Natural killer cell (primary cell): ENCODE results near the gene SEMA4B. TPM values are rescaled to one million over a fixed set of nuclear protein-coding genes. Genes with fewer than 3 reads are reported as not detected.

Experiments used
- ATAC-seq, 3 donors: fragments of 150-1000 bp in 2 of 3; fragments of 200-7000 bp in 1 of 3; cut with Tn5 transposase; 1 replicate in 1 of 3; 2 replicates in 2 of 3; pipeline ENCODE4 v1.10.0; 2021; ENCODE audit warnings: mild to moderate bottlenecking in 2 of 3, moderate library complexity in 2 of 3
- DNase-seq, 2 donors: peaks; one replicate each; pipeline versions ENCODE4 v3.0.0 to v3.0.0-alpha.2; 2013 to 2021; ENCODE audit warnings: mixed read lengths in 1 of 2
- H3K27ac ChIP-seq: one replicate; pipeline ENCODE4 v1.5.1; 2013; ENCODE audit warnings: mild to moderate bottlenecking, low read length
- H3K27me3 ChIP-seq: one replicate; pipeline ENCODE4 v1.6.1; 2013; ENCODE audit warnings: low read length; ENCODE audit not compliant: control insufficient read depth, insufficient read depth
- H3K36me3 ChIP-seq: one replicate; pipeline ENCODE4 v1.6.1; 2013; ENCODE audit warnings: low read length; ENCODE audit not compliant: control insufficient read depth, insufficient read depth
- H3K4me1 ChIP-seq: one replicate; pipeline ENCODE4 v1.6.1; 2013; ENCODE audit warnings: low read length; ENCODE audit not compliant: control insufficient read depth, insufficient read depth
- H3K4me3 ChIP-seq: one replicate; pipeline ENCODE4 v1.5.1; 2013; ENCODE audit warnings: low read length
- H3K9me3 ChIP-seq: one replicate; pipeline ENCODE4 v1.6.1; 2013; ENCODE audit warnings: low read length; ENCODE audit not compliant: control insufficient read depth, insufficient read depth
- H3K27ac Mint-ChIP-seq, 2 donors: one replicate each; pipeline ENCODE4 v1.8.0; 2022; ENCODE audit warnings: mild to moderate bottlenecking in 2 of 2, mixed read lengths in 2 of 2, moderate library complexity in 1 of 2
- H3K27me3 Mint-ChIP-seq, 2 donors: one replicate each; pipeline ENCODE4 v1.8.0; 2022; ENCODE audit warnings: low read depth in 2 of 2, mixed read lengths in 2 of 2
- H3K36me3 Mint-ChIP-seq: one replicate; pipeline ENCODE4 v1.8.0; 2022; ENCODE audit warnings: mixed read lengths
- H3K4me1 Mint-ChIP-seq, 2 donors: one replicate each; pipeline ENCODE4 v1.8.0; 2022; ENCODE audit warnings: mixed read lengths in 2 of 2
- H3K4me3 Mint-ChIP-seq: one replicate; pipeline ENCODE4 v1.8.0; 2022; ENCODE audit warnings: mild to moderate bottlenecking, moderate library complexity, mixed read lengths
- H3K9me3 Mint-ChIP-seq, 2 donors: one replicate each; pipeline ENCODE4 v1.8.0; 2022; ENCODE audit warnings: mixed read lengths in 2 of 2
- WGBS: methylation state at CpG from one replicate; pipeline ENCODE4 v1.1.7; 2013; ENCODE audit warnings: missing lambda C conversion rate; ENCODE audit not compliant: insufficient coverage; 5-methylcytosine and 5-hydroxymethylcytosine counted together
- intact Hi-C: fragments of 100-400 bp; cut with micrococcal nuclease; formaldehyde crosslinking; loops from one replicate; pipeline ENCODE4 v1.14.2; 2022
- total RNA-seq, 4 donors: library from RNA; stranded (reverse); fragments of 120-200 nt in 1 of 4; gene quantifications; one replicate each; pipeline versions ENCODE4 v1.2.3 to v1.2.4, GENCODE V29; 2013 to 2022
- TF ChIP-seq, protein P1 (sequence below): fragments of 200-600 bp; IDR thresholded peaks from one replicate; pipeline ENCODE4 v1.8.0; 2022; ENCODE audit warnings: antibody characterized with exemption

Gene SEMA4B
- total RNA-seq, 3 donors from 2014 or later (not counting 1 experiment from before 2014, with no cell fraction given) = 13.1 to 28.1 (median 25.0) TPM

DNA sequence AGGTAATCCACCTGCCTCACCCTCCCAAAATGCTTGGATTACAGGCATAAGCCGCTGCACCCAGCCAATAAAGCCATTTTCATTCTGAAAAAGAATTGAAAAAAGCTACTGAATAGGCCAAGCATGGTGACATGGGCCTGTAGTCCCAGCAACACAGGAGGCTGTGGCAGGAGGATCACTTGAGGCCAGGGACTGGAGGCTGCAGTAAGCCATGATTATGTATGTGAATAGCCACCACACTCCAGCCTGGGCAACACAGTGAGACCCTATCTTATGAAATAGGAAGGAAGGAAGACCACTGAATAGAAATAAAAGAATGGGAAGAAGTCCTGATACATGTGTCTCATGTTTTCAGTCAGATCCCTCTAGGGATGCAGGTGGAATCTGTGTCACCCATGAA is 36.0 kb upstream of the SEMA4B start:
- TF ChIP-seq, protein P1, sequence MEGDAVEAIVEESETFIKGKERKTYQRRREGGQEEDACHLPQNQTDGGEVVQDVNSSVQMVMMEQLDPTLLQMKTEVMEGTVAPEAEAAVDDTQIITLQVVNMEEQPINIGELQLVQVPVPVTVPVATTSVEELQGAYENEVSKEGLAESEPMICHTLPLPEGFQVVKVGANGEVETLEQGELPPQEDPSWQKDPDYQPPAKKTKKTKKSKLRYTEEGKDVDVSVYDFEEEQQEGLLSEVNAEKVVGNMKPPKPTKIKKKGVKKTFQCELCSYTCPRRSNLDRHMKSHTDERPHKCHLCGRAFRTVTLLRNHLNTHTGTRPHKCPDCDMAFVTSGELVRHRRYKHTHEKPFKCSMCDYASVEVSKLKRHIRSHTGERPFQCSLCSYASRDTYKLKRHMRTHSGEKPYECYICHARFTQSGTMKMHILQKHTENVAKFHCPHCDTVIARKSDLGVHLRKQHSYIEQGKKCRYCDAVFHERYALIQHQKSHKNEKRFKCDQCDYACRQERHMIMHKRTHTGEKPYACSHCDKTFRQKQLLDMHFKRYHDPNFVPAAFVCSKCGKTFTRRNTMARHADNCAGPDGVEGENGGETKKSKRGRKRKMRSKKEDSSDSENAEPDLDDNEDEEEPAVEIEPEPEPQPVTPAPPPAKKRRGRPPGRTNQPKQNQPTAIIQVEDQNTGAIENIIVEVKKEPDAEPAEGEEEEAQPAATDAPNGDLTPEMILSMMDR = no peak
- H3K36me3 Mint-ChIP-seq = no peaks in the 10 kb centered on the region
- Histone ChIP-seq H3K4me1 (peaks cover 8% of the 10 kb centered on the region), H3K27me3 (no peaks in the 10 kb centered on the region), H3K9me3 (no peaks in the 10 kb centered on the region), H3K27ac (no peak overlapping the region), H3K4me3 (no peak overlapping the region), H3K36me3 (no peaks in the 10 kb centered on the region)
- intact Hi-C loops = no loop called here
- H3K4me1 Mint-ChIP-seq = no peaks in the 10 kb centered on the region
- no peak overlapping the region for H3K27ac Mint-ChIP-seq
- no peak for ATAC-seq
- no peaks in the 10 kb centered on the region for H3K9me3 Mint-ChIP-seq
- 100% methylated on average over 1 of the region's 1 CpG for WGBS
- H3K27me3 Mint-ChIP-seq = no peaks in the 10 kb centered on the region
- no peak overlapping the region for H3K4me3 Mint-ChIP-seq
- no peak for DNase-seq

DNA sequence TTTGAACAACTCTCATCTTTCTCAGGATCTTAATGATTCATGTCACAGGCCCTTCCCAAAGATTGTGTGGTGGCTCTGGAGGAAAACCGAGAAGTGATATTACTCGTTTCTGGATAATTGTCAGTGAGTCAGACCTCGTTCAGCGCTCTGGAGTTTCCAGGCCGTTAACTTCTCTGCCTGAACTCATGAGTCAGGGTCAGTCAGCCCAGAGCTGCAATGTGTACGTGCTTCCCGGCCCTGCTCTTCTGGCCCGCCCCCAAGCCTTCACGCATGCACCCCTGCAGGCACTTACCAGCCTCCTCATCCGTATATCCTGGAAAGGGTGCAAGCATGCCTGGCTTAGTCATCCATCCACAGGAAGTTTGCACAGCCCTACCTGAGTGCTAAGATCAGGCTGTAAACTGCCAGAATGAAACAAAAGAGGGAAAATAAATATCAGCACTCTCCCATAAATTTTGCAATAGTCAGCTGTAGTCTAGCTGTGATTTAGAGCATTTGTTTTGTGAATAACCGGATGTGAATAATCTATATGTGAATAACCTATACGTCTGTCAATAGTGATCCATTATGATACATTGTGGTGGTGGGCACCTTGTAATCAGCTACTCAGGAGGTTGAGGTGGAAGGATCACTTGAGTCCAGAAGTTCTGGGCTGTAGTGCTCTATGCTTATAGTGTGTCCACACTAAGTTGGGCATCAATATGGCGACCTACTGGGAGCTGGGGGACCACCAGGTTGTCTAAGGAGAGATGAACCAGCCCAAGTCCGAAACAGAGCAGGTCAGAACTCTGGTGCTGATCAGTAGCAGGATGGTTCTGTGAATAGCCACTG is 35.3 kb upstream of the SEMA4B start:
- Histone ChIP-seq H3K27me3 (no peaks in the 10 kb centered on the region), H3K4me3 (no peak overlapping the region), H3K9me3 (no peaks in the 10 kb centered on the region), H3K27ac (no peak overlapping the region), H3K36me3 (no peaks in the 10 kb centered on the region), H3K4me1 (peaks cover 8% of the 10 kb centered on the region)
- Mint-ChIP-seq H3K36me3 (no peaks in the 10 kb centered on the region), H3K4me1 (no peaks in the 10 kb centered on the region), H3K27me3 (no peaks in the 10 kb centered on the region), H3K9me3 (no peaks in the 10 kb centered on the region), H3K4me3 (no peak overlapping the region), H3K27ac (no peak overlapping the region)
- ATAC-seq (no peak), DNase-seq (no peak)
- TF ChIP-seq, protein P1 = no peak
- intact Hi-C loops = no loop called here
- WGBS = 68% methylated on average over 14 of the region's 14 CpGs

DNA sequence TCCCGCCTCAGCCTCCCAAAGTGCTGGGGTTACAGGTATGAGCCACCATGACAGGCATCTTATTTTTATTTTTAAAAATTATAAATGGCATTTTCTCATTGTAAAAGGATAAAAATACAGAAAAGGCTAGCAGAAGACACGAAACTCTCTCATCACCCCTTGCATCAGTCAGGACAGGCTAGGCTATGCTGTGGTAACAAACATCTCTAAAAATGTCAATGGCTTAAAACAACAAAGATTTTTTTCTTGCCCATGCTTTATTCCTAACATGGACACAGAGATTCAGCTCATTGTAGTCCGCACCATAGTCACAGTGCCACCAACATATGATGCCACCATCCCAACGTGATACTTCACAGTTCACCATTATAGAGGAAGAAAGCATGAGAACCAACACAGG is 34.0 kb upstream of the SEMA4B start:
- H3K4me1 Mint-ChIP-seq = no peaks in the 10 kb centered on the region
- H3K27ac Mint-ChIP-seq = no peak overlapping the region
- Histone ChIP-seq H3K27ac (no peak overlapping the region), H3K4me1 (no peaks in the 10 kb centered on the region), H3K27me3 (no peaks in the 10 kb centered on the region), H3K36me3 (no peaks in the 10 kb centered on the region), H3K4me3 (no peak overlapping the region), H3K9me3 (no peaks in the 10 kb centered on the region)
- intact Hi-C loops = no loop called here
- WGBS = 96% methylated on average over 4 of the region's 4 CpGs
- H3K4me3 Mint-ChIP-seq = no peak overlapping the region
- H3K27me3 Mint-ChIP-seq = no peaks in the 10 kb centered on the region
- H3K9me3 Mint-ChIP-seq = no peaks in the 10 kb centered on the region
- no peak for ATAC-seq
- TF ChIP-seq, protein P1 = no peak
- no peak for DNase-seq
- no peaks in the 10 kb centered on the region for H3K36me3 Mint-ChIP-seq

DNA sequence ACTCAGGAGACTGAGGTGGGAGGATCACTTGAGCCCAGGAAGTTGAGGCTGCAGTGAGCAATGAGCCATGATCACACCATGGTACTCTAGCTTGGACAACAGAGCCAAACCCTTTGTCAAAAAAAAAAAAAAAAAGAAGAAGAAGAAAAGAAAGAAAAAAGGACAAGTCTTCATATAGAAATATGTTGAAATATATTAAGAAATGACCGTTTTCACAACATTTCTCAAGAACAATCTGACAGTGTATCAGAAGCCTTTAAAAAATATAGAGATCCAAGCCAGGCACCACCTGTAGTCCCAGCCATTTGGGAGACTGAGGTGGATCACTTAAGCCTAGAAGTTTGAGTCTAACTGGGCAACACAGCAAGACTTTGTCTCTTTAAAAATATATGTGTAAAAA is 29.5 kb upstream of the SEMA4B start:
- no peak for ATAC-seq
- DNase-seq = no peak
- no peak overlapping the region for H3K4me3 Mint-ChIP-seq
- no peak overlapping the region for H3K4me3 ChIP-seq
- no peak overlapping the region for H3K27ac Mint-ChIP-seq
- intact Hi-C loops = no loop called here
- no peaks in the 10 kb centered on the region for H3K4me1 Mint-ChIP-seq
- H3K9me3 Mint-ChIP-seq = no peaks in the 10 kb centered on the region
- H3K27ac ChIP-seq = no peak overlapping the region
- H3K27me3 Mint-ChIP-seq = no peaks in the 10 kb centered on the region
- no peaks in the 10 kb centered on the region for H3K36me3 Mint-ChIP-seq
- H3K9me3 ChIP-seq = no peaks in the 10 kb centered on the region
- H3K4me1 ChIP-seq = no peaks in the 10 kb centered on the region
- TF ChIP-seq, protein P1 = no peak
- WGBS = no CpG with 5 or more reads among the region's 1 CpG
- no peaks in the 10 kb centered on the region for H3K36me3 ChIP-seq
- H3K27me3 ChIP-seq = no peaks in the 10 kb centered on the region
